Glomerular visceral epithelial cell (primary cell): ENCODE data around the gene POTEF.
"Not testable (repeated sequence)": the region's sequence is repeated elsewhere in the genome, so short reads cannot be mapped to it uniquely, and the experiment has no call there.

Source experiments
- DNase-seq: peaks from one replicate; pipeline ENCODE4 v3.0.0-alpha.2; 2016; ENCODE audit errors: extremely low spot score

The POTEF gene

GRCh38 chr2:130128464-130128863, 558 bp downstream of the POTEF start:
- DNase-seq: not testable (repeated sequence)

- DNase-seq: not testable (repeated sequence)
Measured at GRCh38 chr2:130127726-130128125, 1.3 kb downstream of the POTEF start.

- not testable (repeated sequence) for DNase-seq
Measured at GRCh38 chr2:130120924-130121323, 8.1 kb downstream of the POTEF start.

DNA sequence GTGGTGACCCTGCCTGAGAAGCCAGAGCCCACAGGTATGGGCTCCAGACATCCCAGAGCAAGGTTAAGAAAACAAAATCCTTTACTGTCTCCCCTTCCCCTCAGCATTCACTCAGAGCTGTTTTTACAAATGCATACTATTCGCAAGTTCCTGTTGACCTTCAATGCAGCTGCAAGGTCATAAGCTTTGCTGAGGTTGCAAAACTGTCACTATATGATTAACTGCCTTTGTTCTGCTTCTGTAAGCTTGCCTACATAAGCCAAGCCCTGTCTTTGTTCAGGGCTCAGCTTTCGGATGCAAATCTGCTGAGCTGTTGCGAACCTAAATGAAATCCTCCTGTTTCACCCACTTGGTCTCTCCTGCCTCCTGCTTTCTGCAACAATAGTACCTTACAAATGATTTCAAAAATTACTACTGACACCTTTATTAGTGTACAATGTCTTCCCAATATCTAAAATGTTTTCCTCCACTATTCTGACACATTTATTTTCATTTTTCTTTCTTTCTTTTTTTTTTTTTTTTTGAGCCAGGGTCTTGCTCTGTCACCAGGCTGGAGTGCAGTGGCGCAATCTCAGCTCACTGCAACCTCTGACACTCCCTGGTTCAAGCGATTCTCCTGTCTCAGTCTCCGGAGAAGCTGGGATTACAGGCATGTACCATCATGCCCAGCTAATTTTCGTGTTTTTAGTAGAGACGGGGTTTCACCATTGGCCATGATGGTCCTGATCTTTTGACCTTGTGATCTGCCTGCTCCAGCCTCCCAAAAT, 26.2 kb downstream of the POTEF start:
- DNase-seq: not testable (repeated sequence)

- DNase-seq: not testable (repeated sequence)
Measured at GRCh38 chr2:130062645-130063044, 66.4 kb downstream of the POTEF start.

DNA sequence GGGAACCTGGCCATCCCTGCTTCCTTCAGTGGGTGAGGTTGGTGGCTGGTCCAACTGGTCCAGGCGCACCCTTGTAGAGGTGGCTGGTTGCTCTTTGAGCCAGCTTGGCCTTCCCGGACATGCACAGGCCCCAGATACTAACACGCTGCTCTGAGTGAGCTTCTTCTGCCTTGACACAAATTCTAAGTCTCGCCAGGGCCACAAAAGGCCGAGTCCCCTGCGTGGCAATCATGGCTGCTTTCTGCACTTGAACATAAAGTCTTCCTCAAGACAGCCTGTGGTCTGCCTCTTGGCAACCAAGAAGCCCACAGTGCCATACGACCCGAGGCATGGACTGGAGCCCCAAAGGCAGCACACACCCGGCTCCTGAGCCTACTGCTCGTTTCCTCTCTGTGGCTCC, 69.0 kb downstream of the POTEF start:
- not testable (repeated sequence) for DNase-seq

DNA sequence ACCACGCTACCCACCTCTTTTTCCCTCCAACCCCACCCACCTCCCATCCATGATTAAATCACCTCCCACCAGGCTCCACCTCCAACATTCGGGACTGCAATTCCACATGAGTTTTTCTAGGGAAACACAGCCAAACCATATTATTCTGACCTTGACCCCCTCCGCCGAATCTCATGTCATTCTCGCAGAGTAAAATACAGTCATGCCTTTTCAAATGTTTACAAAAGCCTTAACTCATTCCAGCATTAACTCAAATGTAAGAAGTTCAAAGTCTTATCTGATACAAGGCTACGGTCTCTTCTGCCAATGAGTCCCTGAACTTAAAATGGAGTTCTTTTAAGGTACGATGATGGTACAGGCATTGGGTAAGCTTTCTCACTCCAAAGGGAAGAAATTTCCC, 72.7 kb downstream of the POTEF start:
- not testable (repeated sequence) for DNase-seq

GRCh38 chr2:130053217-130053911, 75.7 kb downstream of the POTEF start:
- not testable (repeated sequence) for DNase-seq

DNA sequence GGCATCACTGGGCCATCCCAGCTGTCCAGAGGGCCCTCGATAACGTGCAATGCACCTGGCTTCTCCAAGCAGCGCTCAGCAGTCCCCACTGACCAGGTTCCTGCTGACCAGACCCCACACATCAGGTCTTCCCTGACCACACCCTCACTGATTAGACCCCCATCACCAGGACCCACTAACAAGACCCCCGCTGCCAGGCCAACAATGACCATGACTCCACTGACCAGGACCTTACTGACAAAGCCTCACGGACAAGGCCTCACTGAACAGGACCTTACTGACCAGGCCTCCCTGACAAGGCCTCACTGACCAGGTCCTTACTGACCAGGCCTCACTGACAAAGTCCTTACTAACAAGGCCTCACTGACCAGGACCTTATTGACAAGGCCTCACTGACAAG, 76.6 kb downstream of the POTEF start:
- not testable (repeated sequence) for DNase-seq

DNA sequence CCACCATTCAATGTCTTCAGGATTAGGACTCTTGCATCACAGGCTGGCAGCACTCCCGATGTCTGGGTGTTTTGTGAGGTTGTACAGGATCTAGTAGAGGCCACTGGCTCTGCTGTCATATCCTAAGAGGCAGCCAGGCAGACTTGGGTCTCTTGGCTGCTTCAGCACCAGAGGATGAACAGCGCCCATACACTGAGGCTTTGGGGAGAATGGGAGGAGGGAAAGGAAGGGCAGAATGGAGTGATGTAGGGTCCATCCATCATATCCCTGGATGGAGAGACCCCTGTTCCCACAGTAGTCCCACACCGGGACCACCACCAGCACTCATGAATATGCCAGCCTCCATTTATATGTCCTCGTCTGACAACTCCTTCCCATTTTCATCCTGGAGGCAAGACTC, 80.6 kb downstream of the POTEF start:
- DNase-seq: not testable (repeated sequence)

DNA sequence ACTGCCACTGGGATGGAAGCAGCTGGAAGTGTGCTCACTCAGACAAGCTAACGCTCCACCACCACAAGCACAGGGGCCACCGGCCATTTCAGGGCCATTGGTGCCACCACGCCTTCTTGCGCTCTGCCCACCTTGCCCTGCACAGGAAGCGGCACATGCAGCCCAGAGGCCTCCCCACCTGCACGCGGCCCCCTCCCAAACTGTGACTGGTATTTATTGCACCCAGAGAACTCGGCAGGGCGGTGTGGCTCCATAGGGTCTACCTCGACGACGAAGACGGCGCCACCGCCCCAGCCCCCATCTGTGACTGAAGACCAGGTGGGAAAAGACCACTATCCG, 90.8 kb downstream of the POTEF start:
- DNase-seq: not testable (repeated sequence)

- DNase-seq: not testable (repeated sequence)
Measured at GRCh38 chr2:130025931-130026330, 103.1 kb downstream of the POTEF start.
